Activated T-cell treated with anti-CD3 and anti-CD28 coated beads, Interleukin-2, amount 50 U/mL, for 1 hour (primary cell): ENCODE data around the gene MIER2.
A peak's percentile ranks its signal among the peaks of the same experiment; 100 is the strongest.
"Not testable (repeated sequence)": the region's sequence is repeated elsewhere in the genome, so short reads cannot be mapped to it uniquely, and the experiment has no call there.

Experiments
- DNase-seq: peaks from one replicate; pipeline ENCODE4 v3.0.0-alpha.2; 2020

The MIER2 gene, protein sequence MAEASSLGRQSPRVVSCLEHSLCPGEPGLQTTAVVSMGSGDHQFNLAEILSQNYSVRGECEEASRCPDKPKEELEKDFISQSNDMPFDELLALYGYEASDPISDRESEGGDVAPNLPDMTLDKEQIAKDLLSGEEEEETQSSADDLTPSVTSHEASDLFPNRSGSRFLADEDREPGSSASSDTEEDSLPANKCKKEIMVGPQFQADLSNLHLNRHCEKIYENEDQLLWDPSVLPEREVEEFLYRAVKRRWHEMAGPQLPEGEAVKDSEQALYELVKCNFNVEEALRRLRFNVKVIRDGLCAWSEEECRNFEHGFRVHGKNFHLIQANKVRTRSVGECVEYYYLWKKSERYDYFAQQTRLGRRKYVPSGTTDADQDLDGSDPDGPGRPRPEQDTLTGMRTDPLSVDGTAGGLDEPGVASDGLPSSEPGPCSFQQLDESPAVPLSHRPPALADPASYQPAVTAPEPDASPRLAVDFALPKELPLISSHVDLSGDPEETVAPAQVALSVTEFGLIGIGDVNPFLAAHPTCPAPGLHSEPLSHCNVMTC

DNA sequence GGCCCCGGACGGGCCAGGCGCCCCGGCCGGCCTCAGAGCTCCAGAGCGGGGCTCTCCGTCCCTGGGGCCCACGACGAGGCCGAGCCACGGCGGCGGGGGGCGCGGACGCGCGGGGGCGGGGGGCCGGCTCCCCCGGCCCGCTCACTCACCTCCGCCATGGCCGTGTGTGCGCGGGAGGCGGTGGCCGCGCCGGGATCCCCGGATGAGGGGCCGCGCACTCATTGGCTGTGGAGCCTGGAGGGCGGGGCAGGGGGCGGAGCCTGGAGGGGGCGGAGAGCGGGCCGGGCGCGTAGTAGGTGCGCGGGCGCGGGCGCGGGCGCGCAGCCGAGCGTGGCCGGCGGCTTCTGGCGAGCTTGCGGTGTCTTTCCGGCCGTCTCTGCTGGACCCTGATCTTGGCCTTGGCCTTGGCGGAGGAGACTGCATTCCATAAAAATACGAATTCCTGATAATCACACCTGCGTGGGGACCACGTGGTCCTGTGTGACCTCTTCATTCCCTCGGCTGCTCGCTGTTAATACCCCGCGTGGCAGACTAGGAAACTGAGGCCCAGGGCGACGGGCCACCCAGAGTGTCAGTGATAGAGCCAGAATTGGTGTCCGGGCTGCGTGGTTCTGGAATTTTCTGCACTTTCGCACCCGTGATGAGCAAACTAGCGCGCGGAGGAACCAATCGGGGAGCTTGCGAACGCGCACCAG lies at the start of gene MIER2:
MIER2 (minus strand) TSS at position 172 of the 695 bp plus-strand sequence; CDS start at position 158, 14 bp downstream.
- DNase-seq = peak; percentile 98

DNA sequence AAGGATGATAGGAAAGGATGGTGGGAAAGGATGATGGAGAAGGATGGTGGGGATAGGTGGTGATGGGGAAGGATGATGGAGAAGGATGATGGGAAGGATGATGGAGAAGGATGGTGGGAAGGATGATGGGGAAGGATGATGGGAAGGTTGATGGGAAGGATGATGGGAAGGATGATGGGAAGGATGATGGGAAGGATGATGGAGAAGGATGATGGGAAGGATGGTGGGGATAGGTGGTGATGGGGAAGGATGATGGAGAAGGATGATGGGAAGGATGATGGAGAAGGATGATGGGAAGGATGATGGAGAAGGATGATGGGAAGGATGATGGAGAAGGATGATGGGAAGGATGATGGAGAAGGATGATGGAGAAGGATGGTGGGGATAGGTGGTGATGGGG lies 49.0 kb upstream of the MIER2 start:
- DNase-seq = not testable (repeated sequence)

DNA sequence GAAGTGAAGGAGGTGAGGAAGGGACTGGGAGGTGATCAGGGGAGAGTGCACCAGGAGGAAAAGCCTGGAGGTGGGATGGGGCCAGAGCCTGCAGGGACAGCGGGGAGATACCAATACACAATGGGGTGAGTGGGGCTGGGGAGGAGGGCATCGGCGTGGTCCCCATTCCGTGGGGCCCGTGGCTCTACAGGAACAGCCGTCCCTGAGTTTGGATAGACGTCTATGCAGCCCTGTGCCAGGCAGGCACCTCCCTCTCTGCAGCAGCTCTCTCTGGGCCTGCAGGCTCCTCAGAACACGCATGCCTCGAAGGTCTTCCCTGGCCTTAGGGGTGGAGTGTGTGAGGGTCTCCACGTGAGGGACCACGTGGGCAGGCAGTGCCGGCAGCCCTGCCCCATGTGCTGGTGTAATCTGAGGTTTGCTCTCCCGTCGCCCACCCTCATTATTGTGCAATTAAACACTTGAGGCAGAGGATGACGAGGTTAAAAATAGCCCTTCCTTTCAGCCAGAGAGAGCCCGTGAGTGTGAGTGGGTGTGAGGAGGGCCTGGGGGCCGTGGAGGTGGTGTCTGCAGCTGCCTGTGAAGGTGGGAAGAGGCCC lies 47.9 kb upstream of the MIER2 start:
- DNase-seq = no peak

DNA sequence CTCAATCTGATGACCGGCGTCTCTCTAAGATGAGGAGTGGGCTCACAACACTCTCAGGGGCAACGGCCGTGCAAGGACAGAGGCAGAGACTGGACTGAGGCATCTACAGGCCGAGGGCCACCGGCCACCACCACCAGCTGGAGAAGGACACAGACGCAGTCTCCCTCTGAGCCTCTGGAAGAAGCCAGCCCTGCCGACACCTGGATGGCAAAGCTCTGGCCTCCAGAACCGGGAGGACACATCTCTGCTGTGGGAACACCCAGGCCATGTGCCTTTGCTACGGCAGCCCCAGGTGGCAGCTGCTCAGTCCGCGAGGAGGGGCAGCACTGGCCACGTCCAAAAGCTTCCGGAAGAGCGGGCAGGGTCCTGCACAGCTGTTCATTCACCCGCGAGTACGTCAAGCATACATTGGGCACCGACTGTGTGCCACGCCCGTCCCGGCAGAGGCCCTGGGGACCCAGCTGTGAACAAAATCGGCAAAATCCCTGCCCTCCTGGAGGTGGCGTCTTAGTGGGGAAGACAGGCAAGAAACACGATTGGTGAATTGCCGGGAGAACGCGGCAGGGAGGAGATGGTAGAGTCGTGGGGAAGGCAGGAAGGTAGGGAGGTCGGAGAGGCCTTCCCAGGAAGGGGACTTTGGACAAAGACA lies 47.3 kb upstream of the MIER2 start:
- no peak for DNase-seq

DNA sequence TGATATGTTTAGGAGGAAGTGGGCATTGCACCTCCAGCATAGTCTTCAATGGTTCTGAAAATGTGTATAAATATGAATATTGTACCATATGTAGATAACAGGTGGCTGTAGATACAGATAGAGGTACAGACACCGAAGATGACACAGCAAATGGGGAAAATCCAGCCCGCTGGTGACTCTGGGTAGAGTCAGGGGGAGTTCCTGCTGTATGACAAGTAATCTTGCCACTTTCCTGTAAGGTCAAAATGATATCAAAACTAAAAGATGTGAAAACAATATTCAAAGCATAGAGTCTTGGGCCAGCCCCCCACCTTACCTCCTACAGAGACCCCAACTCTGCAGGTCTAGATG lies 46.6 kb upstream of the MIER2 start:
- no peak for DNase-seq

DNA sequence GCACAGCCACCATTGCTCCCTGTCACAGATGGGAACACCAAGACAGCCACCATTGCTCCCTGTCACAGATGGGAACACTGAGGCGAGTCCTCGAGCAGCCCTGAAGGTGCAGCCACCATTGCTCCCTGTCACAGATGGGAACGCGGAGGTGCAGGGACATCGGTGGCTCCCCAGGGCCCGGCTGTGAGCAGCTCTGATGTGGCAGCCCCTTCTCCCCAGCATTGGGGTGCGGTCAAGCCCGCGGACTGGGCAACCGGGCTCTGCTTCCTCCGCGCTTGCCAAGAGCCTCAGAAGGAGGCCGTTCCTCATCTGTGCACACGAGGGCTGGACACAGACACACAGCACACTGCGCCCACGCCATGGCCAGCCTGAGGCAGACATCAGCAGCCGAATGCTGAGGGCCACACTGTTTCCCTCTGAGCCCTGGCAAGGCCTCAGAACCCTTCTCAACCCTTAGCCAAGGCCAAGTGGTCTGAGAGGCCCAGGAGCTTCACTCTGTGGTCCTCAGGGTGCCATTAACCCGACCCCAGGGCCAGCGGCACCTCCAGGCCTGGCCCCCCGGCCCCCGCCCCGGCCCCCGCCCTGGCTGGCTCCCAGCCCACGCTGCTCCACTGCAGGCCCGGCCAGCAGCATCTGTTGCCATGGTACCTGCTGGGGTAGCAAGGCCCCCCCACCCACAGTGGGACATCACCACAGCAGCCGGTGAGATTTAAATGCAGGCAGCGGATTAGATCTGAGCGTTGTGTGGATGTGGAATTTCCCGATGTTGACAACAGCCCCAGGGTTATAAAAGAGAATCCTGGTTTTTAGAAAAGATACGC lies 46.0 kb upstream of the MIER2 start:
- DNase-seq = no peak

DNA sequence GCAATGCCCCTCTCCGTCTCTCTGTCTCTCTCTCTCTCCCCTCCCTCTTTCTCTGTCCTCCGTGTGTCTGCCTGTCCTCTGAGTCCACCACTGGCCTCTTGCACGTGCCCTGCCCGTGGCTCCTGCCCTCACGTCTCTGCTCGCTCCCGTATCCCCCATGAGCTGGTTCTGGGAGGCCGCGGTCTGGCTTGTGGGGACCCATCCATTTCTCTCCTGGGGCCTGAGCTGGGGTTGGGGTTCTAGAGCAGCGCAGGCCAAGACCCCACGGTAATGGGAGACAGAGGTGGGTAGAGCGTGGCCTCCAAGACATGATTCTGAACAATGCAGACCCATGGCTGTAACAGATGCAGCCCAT lies 45.3 kb upstream of the MIER2 start:
- no peak for DNase-seq

DNA sequence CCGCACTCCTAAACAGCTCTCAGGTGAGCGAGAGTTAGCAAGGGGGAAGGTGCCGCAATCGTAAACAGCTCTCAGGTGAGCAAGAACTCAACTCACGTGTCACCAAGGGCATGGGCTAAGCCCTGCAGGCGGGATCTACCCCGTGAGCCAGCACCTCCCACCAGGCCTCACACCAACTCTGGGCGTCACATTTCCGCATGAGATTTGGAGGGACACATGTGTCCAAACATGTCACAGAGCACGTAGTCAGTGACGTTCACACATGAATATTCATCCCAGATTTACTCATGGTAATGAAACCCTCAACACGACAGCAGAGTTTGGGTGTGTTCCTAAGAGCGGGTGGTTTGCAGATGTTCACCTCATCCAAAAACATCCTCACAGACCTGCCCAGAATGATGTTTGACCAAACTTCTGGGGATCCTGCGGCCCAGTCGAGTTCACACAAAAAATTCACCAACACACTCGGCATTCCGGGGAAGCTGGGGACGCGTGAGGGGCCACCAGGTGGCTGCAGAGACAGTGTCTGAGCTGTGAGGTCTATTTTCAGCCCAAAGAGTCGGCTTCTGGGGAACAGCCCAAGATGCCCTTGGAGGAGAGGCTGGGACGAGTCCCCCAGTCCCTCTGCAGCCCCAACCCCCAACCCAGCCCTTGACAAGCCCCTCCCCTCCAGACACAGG lies 44.8 kb upstream of the MIER2 start:
- DNase-seq = no peak

DNA sequence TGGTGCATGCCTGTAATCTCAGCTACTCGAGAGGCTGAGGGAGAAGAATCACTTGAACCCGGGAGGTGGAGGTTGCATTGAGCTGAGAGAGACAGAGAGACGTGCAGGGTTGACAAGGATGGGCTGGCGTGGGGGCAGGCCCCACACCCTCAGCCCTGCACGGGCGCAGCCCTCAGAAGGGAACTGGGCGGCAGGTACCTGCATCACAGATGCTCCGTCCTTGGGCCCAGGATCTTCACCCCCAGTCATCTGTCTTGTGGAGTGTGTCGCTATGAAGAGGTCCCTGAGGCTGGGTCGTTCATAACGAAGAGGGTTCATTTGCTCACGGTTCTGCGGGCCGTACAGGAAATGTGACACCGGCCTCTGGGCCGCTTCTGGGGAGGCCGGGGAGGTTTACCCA lies 44.1 kb upstream of the MIER2 start:
- DNase-seq = no peak

DNA sequence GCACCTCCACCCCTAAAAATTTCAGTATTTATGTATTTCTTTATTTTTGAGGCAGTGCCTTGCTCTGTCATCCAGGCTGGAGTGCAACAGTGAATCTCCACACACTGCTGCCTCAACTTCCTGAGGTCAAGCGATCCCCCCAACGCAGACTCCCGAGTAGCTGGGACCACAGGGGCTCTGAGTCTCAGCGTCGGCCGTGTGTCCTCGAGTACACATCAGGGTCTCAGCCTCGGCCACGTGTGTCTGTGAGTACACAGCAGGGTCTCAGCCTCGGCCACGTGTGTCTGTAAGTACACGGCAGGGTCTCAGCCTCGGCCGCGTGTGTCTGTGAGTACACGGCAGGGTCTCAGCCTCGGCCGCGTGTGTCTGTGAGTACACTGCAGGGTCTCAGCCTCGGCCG lies 43.2 kb upstream of the MIER2 start:
- DNase-seq = no peak

DNA sequence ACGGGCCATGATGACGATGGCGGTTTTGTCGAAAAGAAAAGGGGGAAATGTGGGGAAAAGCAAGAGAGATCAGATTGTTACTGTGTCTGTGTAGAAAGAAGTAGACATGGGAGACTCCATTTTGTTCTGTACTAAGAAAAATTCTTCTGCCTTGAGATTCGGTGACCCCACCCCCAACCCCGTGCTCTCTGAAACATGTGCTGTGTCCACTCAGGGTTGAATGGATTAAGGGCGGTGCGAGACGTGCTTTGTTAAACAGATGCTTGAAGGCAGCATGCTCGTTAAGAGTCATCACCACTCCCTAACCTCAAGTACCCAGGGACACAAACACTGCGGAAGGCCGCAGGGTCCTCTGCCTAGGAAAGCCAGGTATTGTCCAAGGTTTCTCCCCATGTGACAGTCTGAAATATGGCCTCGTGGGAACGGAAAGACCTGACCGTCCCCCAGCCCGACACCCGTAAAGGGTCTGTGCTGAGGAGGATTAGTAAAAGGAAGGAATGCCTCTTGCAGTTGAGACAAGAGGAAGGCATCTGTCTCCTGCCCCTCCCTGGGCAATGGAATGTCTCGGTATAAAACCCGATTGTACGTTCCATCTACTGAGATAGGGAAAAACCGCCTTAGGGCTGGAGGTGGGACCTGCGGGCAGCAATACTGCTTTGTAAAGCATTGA lies 42.2 kb upstream of the MIER2 start:
- not testable (repeated sequence) for DNase-seq

DNA sequence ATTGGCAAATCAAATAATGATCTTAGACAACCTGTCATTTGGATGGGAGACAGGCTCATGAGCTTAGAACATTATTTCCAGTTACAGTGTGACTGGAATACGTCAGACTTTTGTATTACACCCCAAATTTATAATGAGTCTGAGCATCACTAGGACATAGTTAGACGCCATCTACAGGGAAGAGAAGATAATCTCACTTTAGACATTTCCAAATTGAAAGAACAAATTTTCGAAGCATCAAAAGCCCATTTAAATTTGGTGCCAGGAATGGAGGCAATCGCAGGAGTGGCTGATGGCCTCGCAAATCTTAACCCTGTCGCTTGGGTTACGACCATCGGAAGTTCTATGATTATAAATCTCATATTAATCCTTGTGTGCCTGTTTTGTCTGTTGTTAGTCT lies 41.6 kb upstream of the MIER2 start:
- not testable (repeated sequence) for DNase-seq

DNA sequence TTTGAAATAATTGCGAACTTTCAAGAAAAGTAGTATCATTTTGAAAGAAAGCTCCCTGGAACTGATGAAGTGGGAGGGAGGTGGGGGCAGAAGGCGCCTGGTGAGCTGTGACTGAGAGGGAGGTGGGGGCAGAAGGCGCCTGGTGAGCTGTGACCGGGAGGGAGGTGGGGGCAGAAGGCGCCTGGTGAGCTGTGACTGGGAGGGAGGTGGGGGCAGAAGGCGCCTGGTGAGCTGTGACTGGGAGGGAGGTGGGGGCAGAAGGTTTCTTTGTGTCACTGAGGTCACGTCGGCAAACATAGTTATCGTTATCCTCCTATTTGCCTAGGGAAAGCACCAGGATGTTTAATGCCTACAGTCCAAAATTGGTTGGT lies 40.2 kb upstream of the MIER2 start:
- DNase-seq = no peak

DNA sequence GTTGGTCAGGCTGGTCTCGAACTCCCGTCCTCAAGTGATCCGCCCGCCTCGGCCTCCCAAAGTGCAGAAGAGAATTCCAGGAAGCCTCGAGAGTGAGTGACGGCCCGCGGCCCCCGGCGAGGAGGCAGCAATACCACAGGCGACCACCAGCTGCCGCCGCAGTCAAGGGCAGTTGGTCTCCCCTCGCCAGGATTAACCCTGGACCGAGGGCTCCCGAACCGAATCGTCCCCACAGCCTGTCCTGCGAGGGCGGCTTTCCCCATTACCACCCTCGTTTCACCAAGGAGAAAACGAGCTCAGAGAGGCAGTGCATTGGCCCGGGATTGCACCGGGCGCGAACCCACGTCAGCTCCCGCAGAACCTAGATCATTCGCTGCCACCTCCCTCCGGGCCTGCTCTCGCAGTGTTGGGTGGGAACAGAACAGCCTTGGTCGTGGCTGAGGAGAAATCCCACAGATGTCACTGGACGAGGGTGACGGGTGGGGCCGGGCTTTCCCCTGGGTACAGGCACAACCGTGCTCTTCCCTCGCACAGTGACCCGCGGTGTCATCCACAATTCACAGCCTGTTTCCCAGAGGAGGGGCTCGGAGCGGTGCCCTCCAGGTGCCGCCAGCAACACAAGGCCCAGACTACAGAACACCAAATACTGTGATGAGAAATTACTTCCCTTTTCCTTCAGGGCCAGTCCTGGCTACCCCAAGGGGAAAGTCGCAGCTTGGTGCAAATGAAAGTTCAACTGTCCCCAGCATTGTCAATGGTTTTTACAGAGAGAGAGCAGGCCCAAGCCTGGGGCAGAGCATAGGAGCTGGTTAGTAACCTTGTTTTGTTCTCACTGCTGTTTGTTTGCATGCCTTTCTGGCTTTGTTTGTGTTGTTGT lies 39.6 kb upstream of the MIER2 start:
- no peak for DNase-seq

DNA sequence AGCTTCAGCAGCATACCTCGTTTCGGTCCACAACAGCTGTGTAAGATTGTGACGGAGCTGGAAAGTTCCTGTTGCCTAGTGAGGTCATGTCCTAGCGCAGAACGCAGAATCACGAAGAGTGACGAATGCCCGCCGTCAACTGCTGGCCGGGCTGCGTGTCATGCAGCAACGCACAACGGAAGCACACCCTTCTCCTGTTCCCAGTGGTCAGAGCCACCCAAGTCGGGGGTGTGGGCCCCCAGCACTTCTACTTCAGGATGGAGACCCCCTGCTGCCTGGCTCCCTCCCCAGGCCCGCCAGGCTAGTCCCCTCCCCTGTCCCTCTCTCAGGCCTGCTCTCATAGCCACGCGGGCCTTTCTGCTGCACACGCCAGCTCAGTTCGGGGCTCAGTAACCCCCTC lies 38.4 kb upstream of the MIER2 start:
- DNase-seq = no peak

DNA sequence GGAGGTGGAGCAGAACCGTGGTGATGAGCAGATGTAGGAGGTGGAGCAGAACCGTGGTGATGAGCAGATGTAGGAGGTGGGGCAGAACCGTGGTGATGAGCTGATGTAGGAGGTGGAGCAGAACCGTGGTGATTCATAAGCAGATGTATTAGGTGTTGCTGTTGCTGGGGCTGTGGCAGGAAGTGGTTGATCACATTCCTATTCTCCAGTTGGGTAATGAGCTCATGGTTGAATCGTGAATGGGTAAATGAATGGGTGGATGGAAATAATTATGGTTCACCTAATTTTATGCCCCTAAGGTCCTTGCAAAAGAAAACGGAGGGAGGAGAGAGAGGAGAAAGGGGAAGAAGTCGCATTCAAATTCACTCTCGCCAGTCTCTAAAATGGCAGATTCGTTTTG lies 38.0 kb upstream of the MIER2 start:
- not testable (repeated sequence) for DNase-seq

DNA sequence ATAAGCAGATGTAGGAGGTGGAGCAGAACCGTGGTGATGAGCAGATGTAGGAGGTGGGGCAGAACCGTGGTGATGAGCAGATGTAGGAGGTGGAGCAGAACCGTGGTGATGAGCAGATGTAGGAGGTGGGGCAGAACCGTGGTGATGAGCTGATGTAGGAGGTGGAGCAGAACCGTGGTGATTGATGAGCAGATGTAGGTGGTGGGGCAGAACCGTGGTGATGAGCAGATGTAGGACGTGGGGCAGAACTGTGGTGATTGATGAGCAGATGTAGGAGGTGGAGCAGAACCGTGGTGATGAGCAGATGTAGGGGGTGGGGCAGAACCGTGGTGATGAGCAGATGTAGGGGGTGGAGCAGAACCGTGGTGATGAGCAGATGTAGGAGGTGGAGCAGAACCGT lies 37.3 kb upstream of the MIER2 start:
- DNase-seq = peak; percentile 23

DNA sequence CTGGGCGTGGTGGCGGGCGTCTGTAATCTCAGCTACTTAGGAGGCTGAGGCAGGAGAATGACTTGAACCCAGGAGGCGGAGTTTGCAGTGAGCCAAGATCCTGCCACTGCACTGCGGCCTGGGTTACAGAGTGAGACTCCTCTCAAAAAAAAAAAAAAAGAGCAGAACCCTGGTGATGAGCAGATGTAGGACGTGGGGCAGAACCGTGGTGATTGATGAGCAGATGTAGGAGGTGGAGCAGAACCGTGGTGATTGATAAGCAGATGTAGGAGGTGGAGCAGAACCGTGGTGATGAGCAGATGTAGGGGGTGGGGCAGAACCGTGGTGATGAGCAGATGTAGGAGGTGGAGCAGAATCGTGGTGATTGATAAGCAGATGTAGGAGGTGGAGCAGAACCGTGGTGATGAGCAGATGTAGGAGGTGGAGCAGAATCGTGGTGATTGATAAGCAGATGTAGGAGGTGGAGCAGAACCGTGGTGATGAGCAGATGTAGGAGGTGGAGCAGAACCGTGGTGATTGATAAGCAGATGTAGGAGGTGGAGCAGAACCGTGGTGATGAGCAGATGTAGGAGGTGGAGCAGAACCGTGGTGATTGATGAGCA lies 36.1 kb upstream of the MIER2 start:
- not testable (repeated sequence) for DNase-seq

DNA sequence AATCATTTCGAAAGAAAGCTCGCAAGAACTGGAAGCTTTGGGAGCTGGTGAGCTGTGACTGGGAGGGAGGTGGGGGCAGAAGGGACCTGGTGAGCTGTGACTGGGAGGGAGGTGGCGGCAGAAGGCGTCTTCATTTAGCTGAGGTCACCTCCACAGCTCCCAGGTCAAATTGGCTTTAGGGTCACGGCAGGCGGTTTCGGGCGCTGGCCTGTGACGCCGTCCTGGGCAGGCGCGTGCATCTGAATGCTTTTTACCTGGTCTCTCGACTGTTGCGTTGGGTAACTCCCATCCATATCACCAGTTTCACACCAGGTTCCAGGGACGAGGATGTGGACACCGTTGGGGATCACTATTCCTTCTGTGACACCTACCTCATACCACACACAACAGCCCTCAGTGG lies 35.2 kb upstream of the MIER2 start:
- DNase-seq = no peak

DNA sequence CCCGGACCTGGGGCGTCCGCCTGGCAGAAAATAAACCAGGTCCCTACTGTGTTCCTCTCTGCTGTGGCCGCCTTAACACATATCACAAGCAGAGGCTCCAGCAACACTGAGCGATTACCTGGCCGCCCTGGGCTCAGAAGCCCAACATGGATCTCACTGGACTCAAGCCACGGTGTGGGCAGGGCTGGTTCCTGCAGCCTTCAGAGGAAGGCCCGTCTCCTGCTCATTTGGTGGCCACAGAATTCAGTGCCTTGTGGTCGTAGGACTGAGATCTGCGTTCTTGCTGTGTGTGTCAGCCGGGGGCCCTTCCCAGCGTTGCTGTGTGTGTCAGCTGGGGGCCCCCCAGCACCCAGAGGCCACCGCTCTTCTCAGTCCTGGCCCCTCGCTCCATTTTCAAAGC lies 34.1 kb upstream of the MIER2 start:
- no peak for DNase-seq
